GM19351 (cell line): ENCODE data around the gene BCL10.

Experiments
- ATAC-seq: cut with Tn5 transposase; IDR thresholded peaks from one replicate; pipeline ENCODE4 v1.9.1; 2021; ENCODE audit warnings: mild to moderate bottlenecking, moderate library complexity; ENCODE audit not compliant: unreplicated experiment

BCL10 gene

DNA sequence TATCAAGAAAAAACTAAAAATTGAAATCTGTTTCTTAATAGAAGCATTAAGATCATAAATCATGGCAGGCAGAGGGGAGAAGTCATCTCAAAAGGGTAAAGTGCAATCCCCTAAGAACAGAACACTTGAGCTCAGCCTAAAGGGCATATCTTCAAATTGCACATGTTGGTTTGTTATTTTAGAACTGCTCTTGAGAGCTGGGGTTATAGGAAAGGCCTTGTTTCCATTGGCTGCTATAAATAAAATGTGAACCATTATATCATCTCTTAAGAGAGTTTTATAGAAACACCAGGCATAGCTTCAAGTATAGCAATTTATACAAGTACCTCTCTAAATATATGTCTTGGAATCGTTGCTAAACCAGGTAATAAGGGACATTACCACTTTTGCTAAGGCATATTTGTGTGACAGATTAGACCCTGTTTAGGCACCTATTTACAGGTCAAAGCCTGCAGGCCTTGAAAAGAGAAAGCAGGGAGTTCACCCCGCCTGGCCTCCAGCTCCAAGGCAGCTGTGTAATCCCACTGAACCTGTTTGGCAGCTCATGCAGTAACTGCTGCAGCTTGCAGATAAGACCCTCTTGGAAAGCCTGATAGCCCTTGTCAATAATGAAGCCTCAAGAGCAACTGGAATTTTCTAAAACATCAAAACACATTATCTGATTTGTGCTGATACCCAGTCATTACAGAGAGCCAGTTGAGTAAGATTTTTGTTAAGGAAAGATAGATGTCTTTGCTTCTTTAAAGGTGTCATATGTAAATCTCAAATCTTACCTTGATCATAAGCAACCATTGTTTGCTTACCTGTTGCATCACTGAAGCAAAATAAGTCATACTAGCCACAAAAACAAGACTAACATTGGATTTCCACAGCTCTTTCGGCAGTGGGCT lies 51.5 kb downstream of the BCL10 start:
- no peak for ATAC-seq

DNA sequence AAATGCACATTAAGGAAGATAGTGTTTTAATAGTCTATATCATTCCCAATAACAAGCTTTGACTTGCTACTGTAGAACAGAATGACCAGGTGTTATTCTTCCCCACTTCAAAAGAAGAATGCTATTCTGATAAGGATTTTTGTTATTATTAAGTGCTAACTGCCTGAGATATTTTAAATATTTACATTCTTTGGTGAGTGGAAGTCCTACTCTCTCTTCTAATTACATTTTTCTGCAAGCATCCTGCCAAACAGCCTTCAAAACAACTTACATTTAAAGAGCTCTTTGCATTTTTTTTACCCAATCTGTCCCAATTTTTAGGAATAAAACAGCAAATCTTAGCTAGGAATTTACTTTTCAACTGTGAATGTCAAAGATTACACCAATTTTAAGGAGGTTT lies 52.1 kb downstream of the BCL10 start:
- ATAC-seq, result no peak

DNA sequence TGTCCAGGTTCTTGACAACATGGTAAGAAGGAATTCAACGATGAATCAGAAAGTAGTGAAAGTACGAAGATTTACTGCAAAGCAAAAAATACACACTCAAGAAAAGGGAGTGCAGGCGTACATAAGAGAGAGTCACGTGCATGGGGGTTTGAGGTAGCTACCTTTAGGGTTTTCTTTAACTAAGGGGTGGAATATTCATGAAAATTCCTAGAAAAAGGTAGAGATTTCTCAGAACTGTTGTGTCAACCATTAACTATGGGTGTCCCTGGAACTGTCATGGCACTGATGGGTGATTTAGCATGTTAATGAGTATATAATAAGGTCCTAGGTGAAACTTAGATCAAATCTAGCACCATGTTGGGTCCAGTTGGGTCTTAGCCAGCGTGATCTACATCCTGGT lies 53.1 kb downstream of the BCL10 start:
- ATAC-seq, result no peak

DNA sequence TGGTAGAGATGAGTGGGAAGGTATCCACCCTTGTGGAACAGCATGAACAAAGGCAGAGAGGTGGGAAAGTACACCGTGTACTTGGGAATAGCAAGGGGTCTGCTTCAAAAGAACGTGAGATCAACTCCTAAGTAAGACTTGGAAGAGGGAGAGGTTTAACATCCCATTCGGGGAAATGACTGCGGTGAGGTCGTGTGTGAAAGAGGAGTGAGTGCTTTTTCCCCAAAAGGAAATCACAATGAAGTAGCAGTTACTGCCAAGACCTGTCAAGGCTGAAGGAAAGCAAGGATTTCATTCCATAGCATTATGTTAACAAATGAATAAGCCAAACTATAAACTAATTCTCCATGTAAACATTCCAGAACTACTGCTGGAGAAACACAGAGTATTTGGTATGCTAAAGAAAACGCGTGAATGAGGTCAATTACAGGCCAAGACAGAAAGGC lies 55.7 kb downstream of the BCL10 start:
- no peak for ATAC-seq

DNA sequence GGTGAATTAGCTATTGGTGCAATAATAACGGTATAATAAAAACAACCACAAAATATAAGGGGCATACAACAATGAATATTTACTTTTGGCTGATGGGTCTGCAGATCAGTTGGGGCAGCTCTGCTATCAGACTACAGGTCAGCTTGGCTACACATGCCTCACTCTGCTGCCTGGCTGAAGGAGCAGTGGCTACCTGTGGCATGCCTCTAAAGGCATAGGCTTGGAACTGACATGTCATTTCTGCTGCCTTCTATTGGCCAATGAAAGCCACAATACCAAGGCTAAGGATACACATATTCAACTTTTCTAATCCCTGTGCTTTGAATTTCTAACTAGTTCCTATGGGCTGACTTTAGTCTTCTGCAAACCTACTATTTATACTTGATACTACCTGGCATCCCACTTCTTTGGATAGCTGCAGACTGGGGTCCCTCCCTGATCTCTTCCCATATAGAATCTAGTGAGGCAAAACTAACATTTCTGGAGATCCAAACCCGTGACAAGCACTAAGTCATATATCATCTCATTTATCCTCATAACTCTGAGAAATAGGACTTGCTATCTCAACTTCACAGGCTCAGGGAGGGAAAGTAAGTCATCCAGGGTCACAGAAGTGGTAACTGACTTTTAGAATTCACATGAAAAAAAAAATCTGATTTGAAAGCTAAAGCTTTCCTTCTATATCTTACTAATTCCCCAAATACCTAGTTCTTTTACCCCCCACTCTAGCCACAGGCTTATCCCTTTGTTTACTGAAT lies 56.4 kb downstream of the BCL10 start:
- no peak for ATAC-seq

DNA sequence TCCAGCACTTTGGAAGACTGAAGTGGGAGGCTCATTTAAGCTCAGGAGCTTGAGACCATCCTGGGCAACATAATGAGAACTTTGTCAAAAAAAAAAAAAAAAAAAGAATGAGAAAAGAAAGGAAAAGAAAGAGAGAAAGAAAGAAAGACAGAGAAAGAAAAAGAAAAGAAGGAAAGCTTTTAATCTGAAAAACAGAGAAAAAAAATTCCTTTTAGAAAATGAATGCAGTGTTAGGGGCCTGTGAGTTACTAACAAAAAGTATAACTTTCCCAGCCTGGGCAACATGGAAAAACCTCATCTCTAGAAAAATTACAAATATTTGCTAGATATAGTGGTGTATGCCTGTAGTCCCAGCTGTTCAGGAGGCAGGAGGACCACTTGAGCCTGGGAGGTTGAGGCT lies 59.7 kb downstream of the BCL10 start:
- ATAC-seq, result no peak
